NCI-H82 treated with DMSO at 0.1 percent for 48 hours (cell line): ENCODE data around the gene MZF1.

Source experiments
- DNase-seq: peaks from one replicate; lab custom pipeline; 2025; ENCODE audit not compliant: unreplicated experiment; lab: John Stamatoyannopoulos, UW

Gene MZF1

GRCh38 chr19:58515259-58515658, 57.9 kb downstream of the MZF1 start:
- no peak for DNase-seq

GRCh38 chr19:58514564-58515022, 58.5 kb downstream of the MZF1 start:
- no peak for DNase-seq

GRCh38 chr19:58513694-58514563, 59.2 kb downstream of the MZF1 start:
- DNase-seq: no peak

- no peak for DNase-seq
These were observed 59.9 kb downstream of the MZF1 start for GRCh38 chr19:58513213-58513693.
